ENCODE measurements around the gene WASHC2C.
"Not testable (repeated sequence)": the region's sequence is repeated elsewhere in the genome, so short reads cannot be mapped to it uniquely, and the experiment has no call there.

The WASHC2C gene

GRCh38 chr10:45771757-45772461 is 44.8 kb downstream of the WASHC2C start:
- DNase-seq (ENCODE audit: low read depth in 2 of 2), result not testable (repeated sequence)

DNA sequence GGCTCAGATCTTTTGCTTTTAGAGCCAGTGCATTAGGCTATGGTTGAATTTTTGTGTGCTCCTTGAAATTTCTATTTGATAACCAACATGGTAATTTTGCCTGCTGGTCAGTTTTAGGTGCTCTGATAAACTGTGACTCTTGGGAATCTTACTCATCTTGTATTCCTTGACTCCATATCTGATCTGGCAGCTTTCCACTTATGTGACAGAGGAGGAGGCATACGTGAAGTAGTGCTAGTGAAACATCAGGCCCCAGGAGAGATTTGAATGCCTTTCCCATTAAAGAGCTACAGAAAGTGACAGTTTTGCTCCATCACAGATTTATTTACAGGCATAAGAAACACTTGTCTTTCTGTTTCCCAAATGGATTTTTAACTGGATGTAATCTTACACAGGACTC is 59.2 kb downstream of the WASHC2C start:
- not testable (repeated sequence) for DNase-seq (ENCODE audit: low read depth in 2 of 2)

GRCh38 chr10:45787212-45787741 is 60.2 kb downstream of the WASHC2C start:
- not testable (repeated sequence) for DNase-seq (ENCODE audit: low read depth in 2 of 2)

DNA sequence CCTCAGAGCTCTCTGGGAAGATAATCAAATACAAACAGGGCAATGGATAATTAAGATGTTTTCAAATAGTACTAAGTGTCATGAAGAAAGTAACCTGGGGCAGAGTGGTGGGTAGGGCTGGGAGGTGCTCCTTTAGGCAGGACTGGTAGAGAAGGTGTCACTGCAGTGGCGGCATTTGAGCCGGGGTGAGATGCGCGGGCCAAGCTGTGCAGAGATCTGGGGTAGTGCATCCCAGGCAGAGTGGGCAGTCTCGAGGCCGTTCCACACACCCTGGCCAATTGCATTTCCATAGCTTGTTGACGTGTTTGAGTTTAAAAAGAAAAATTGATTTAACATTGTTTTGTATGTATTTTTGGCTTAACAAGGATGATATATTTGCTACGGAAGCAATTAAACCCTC is 62.9 kb downstream of the WASHC2C start:
- DNase-seq (ENCODE audit: low read depth in 2 of 2), result not testable (repeated sequence)

DNA sequence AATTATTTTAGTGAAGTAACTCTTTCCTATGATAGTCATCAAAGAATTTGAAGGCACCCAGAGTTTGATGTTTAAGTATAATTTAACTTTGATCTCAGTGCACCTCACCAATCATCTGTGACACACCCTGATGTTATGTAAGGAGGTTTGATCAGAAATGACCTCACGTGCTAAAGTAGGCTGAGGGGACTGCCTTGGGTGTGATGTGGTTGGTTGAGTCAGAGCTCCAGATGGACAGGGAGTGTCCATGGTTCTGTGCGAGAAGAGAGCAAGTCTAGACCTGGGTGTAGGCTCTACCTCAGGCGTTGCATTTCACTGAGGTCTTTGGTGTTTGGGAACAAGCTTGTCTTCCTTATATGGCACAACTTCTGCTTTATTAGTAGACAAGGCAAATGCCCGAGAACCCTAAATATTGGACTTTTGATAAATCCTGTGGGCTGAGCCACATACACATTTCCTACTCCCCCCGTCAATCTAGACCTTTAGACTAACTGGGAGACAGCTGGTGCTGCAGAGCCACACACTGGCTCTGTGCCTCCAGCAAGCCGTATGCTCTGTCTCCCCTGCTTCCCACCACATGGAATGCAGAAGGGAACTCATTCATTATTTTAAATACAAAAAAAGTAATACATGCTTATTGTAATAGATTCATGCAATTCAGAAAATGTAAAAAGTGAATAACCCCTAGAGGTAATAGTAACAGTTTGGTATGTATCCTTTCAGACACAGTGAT is 63.8 kb downstream of the WASHC2C start:
- DNase-seq (ENCODE audit: low read depth in 2 of 2), result not testable (repeated sequence)

DNA sequence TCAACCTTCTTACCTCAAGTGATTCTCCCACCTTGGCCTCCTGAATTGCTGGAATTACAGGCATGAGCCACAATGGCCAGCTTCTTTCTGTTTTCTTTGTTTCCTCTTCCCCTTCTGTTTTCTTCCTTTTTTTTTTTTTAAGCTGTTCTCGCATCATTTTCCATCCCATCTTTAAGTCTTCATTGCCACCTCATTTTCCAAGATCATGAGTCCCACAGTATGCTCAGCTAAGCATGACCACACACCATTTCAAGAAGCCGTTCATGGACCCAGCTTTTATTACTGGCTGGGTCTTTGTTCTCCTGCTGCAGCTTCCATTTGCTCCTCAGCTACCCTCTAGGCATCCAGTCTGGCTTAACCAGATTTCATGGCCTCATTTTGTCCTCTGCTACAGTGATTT is 67.7 kb downstream of the WASHC2C start:
- DNase-seq (ENCODE audit: low read depth in 2 of 2), result not testable (repeated sequence)

GRCh38 chr10:45803060-45804010 is 76.3 kb downstream of the WASHC2C start:
- DNase-seq (ENCODE audit: low read depth in 2 of 2), result not testable (repeated sequence)

DNA sequence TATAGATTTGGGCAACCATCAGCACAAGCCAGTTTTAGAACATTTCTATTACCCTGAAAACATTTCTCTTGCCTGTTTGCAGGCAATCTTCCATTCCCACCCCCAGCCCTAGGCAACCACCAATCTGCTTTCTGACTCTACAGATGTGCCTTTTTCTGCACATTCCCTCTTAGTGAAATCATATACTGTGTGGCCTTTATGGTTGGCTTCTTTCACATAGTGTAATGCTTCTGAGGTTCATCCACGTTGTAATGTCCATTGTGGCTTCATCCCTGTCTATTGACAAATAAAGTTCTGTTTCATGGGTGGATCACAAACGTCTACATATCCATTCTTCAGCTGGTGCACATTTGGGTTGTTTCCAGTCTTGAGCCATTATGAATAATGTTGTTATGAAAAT is 77.9 kb downstream of the WASHC2C start:
- not testable (repeated sequence) for DNase-seq (ENCODE audit: low read depth in 2 of 2)

- DNase-seq (ENCODE audit: low read depth in 2 of 2), result no peak
Observed at GRCh38 chr10:45809837-45810236, 82.8 kb downstream of the WASHC2C start.

DNA sequence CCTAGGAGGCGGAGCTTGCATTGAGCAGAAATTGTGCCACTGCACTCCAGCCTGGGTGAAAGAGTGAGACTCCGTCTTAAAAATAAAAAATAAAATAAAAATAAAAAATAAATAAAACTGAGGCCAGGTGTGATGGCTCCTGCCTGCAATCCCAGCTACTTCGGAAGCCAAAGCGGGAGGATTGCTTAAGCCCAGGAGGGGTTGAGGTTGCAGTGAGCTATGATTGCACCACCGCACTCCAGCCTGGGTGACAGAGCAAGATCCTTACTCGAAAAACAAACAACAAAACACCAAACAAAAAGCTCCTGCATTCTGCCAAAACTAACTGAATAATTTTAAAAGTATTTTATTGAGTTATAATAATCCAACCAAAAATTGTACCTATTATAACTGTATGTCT is 84.0 kb downstream of the WASHC2C start:
- no peak for DNase-seq (ENCODE audit: low read depth in 2 of 2)

DNA sequence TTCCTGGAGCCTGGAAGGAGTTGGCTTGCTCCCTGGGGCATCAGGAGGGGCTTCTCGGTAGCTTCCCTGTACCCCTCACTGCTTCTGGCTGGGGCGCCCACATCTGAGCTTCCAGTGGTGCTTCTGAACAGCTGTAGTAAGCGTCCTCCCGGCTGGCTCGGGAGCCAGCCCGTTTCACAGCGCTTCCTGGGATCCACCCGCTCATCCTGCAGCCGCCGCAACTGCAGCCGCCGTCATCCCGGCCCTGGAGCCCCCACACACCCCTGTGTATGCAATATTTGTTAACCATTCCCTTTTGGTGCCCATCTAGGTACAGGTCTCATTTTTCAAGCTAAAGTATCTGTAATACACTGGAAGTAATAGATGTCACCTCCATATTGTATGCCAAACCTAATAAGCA is 85.9 kb downstream of the WASHC2C start:
- not testable (repeated sequence) for DNase-seq (ENCODE audit: low read depth in 2 of 2)

- not testable (repeated sequence) for DNase-seq (ENCODE audit: low read depth in 2 of 2)
Observed at GRCh38 chr10:45814146-45814545, 87.1 kb downstream of the WASHC2C start.

DNA sequence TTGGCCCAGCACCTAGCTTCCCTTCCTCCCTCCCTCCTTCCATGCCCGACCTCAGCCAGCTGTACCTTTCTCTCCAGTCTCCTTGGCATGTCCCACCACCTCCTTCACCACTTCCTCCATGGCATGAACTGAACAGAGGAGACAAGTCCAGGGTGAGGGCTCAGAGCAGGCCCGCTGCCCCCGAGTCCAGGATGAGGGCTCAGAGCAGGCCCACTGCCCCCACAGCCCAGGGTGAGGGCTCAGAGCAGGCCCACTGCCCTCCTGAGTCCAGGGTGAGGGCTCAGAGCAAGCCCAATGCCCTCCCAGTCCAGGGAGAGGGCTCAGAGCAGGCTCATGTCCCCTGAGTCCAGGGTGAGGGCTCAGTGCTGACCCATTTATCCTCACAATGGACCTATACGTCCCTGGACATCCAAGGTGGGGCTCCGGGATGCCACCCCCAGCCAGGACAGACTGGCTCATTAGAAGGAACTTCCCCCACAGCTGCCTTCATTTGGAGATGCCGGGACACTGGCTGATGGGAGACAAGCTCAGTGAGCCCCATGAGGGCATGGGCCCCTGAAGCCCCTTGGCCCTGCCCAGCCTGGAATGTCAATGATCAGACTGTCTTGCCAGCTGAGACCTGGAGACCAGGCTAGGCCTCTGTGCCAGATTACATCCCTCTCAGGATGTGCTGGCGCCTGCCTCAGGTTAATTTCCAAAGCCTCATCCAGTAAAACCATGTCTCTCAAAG is 90.2 kb downstream of the WASHC2C start:
- no peak for DNase-seq (ENCODE audit: low read depth in 2 of 2)

DNA sequence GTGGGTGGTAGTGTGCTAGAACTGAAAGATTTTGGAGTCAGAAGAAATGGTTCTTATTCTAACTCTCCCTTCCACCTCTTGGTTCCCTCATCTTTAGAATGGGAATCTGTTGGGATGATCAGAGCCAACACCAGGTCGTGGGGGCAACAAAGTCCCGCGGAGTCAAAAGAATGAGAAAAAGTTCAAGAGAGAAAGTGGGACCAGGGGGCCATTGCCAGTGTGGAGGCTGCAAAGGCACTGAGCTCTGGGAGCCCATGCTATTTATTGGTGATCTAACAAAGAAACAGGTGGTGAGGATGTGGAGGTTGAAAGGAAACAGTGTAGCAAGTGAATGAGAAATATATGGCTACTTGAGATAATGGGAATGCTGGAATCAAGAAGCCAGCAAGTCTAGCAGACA is 90.8 kb downstream of the WASHC2C start:
- DNase-seq (ENCODE audit: low read depth in 2 of 2), result no peak

DNA sequence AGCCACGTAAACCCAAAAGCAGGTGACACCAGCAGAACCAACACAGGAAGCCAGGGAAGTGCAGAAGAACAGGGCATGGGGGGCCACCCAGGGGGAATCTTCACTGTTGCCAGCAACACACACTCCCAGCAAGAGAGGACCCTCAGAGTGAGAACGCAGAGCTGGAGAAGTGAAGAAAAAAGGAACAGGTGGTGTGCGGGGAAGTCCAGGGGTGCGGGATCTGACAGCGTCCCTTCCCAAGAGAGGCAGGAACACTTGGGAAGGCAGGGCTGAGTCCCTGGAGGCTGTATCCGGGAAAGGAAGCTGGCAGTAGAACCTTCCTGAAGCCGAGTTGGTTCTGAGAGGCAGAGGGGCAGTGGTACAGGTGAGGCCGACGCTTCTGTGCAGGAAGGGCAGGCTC is 92.5 kb downstream of the WASHC2C start:
- no peak for DNase-seq (ENCODE audit: low read depth in 2 of 2)

GRCh38 chr10:45820107-45820830 is 93.2 kb downstream of the WASHC2C start:
- not testable (repeated sequence) for DNase-seq (ENCODE audit: low read depth in 2 of 2)

GRCh38 chr10:45822918-45823317 is 95.9 kb downstream of the WASHC2C start:
- DNase-seq (ENCODE audit: low read depth in 2 of 2), result not testable (repeated sequence)
